Measurements from ENCODE around the gene GPC4. TPM values are rescaled to one million over a fixed set of nuclear protein-coding genes. Genes with fewer than 3 reads are reported as not detected.
"Not testable (repeated sequence)": the region's sequence is repeated elsewhere in the genome, so short reads cannot be mapped to it uniquely, and the experiment has no call there.

Gene GPC4
- polyA plus RNA-seq, 6 donors from 2014 or later = 0.25 to 1.3 (median 1.1) TPM; not detected in 1

- no peak overlapping the region for H3K4me3 Mint-ChIP-seq
- H3K4me1 Mint-ChIP-seq = no peaks in the 10 kb centered on the region
- H3K27ac Mint-ChIP-seq = no peak overlapping the region
- DNase-seq = no peak
- H3K27me3 Mint-ChIP-seq = no peaks in the 10 kb centered on the region
- no peak for ATAC-seq (ENCODE audit: low read depth in 2 of 2)
- H3K36me3 Mint-ChIP-seq = no peaks in the 10 kb centered on the region
- no peaks in the 10 kb centered on the region for H3K9me3 Mint-ChIP-seq
Measured at GRCh38 chrX:133337250-133337649, 78.0 kb downstream of the GPC4 start.

- ATAC-seq (ENCODE audit: low read depth in 2 of 2) (no peak), DNase-seq (no peak)
- no peak overlapping the region for H3K27ac Mint-ChIP-seq
- H3K4me3 Mint-ChIP-seq = no peak overlapping the region
- no peaks in the 10 kb centered on the region for H3K9me3 Mint-ChIP-seq
- no peaks in the 10 kb centered on the region for H3K36me3 Mint-ChIP-seq
- H3K4me1 Mint-ChIP-seq = no peaks in the 10 kb centered on the region
- no peaks in the 10 kb centered on the region for H3K27me3 Mint-ChIP-seq
Measured at GRCh38 chrX:133335027-133335426, 80.3 kb downstream of the GPC4 start.

- Mint-ChIP-seq H3K27me3 (no peaks in the 10 kb centered on the region), H3K4me3 (no peak overlapping the region), H3K4me1 (no peaks in the 10 kb centered on the region), H3K9me3 (no peaks in the 10 kb centered on the region), H3K36me3 (no peaks in the 10 kb centered on the region), H3K27ac (no peak overlapping the region)
- DNase-seq (no peak), ATAC-seq (ENCODE audit: low read depth in 2 of 2) (no peak)
Measured at GRCh38 chrX:133333154-133333750, 82.0 kb downstream of the GPC4 start.

DNA sequence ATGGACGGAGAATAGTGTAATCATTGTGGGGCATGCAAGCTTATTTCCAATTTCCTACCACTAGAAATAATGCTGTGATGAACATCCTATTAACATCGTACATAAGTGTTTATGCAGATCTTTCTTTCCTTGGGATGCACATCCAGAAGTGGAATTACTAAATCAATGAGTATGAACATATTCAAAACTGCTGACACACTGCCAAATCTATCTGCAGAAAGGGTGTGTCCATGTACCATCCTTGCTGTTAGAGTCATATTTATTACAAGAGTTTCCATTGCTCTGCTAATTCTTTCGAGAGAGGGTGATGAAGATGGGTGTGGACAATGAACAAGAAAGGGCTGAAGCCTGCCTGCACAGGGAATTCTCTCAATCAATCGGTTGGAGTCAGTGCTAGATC lies 82.6 kb downstream of the GPC4 start:
- H3K9me3 Mint-ChIP-seq = no peaks in the 10 kb centered on the region
- no peak for ATAC-seq (ENCODE audit: low read depth in 2 of 2)
- DNase-seq = no peak
- no peaks in the 10 kb centered on the region for H3K27me3 Mint-ChIP-seq
- no peaks in the 10 kb centered on the region for H3K4me1 Mint-ChIP-seq
- H3K4me3 Mint-ChIP-seq = no peak overlapping the region
- H3K36me3 Mint-ChIP-seq = no peaks in the 10 kb centered on the region
- no peak overlapping the region for H3K27ac Mint-ChIP-seq

DNA sequence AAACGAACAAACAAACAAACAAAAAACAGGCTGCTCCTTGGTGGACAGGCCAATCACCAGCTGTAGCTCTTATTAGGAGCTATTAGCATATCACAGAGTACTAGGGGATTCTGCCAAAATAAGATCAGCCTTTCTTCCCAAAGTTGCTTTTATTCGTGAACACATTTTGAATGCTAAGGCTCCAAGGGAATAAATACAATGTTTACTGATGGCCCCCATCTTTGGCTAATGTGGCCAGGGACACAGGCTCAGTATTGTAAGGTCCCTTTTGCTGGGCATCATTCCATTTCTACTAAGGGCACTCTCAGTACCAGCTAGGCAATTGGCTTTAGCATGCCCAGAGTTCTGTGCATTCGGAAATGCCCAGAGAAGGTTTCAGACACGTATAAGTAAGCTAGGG lies 84.3 kb downstream of the GPC4 start:
- H3K27ac Mint-ChIP-seq = no peak overlapping the region
- no peak overlapping the region for H3K4me3 Mint-ChIP-seq
- no peak for ATAC-seq (ENCODE audit: low read depth in 2 of 2)
- H3K27me3 Mint-ChIP-seq = no peaks in the 10 kb centered on the region
- H3K4me1 Mint-ChIP-seq = no peaks in the 10 kb centered on the region
- H3K36me3 Mint-ChIP-seq = no peaks in the 10 kb centered on the region
- no peaks in the 10 kb centered on the region for H3K9me3 Mint-ChIP-seq
- no peak for DNase-seq

GRCh38 chrX:133325422-133325821 lies 89.9 kb downstream of the GPC4 start:
- ATAC-seq (ENCODE audit: low read depth in 2 of 2) (no peak), DNase-seq (no peak)

GRCh38 chrX:133323431-133323830 lies 91.9 kb downstream of the GPC4 start:
- no peaks in the 10 kb centered on the region for H3K4me1 Mint-ChIP-seq
- no peak overlapping the region for H3K4me3 Mint-ChIP-seq
- ATAC-seq (ENCODE audit: low read depth in 2 of 2) (no peak), DNase-seq (no peak)
- peak overlapping the region in 1 of 6 donors; percentile 59 for H3K27ac Mint-ChIP-seq
- H3K27me3 Mint-ChIP-seq = no peaks in the 10 kb centered on the region
- no peaks in the 10 kb centered on the region for H3K9me3 Mint-ChIP-seq
- H3K36me3 Mint-ChIP-seq = no peaks in the 10 kb centered on the region

More at GRCh38 chrX:133325422-133325821, 89.9 kb downstream of the GPC4 start:
- no peaks in the 10 kb centered on the region for H3K4me1 Mint-ChIP-seq
- H3K9me3 Mint-ChIP-seq = no peaks in the 10 kb centered on the region
- no peak overlapping the region for H3K27ac Mint-ChIP-seq
- H3K27me3 Mint-ChIP-seq = no peaks in the 10 kb centered on the region
- H3K4me3 Mint-ChIP-seq = no peak overlapping the region
- no peaks in the 10 kb centered on the region for H3K36me3 Mint-ChIP-seq

GRCh38 chrX:133322269-133322668 lies 93.0 kb downstream of the GPC4 start:
- not testable (repeated sequence) for H3K4me3 Mint-ChIP-seq; DNase-seq; H3K27ac Mint-ChIP-seq; H3K27me3 Mint-ChIP-seq; H3K36me3 Mint-ChIP-seq; H3K9me3 Mint-ChIP-seq; ATAC-seq (ENCODE audit: low read depth in 2 of 2); H3K4me1 Mint-ChIP-seq

DNA sequence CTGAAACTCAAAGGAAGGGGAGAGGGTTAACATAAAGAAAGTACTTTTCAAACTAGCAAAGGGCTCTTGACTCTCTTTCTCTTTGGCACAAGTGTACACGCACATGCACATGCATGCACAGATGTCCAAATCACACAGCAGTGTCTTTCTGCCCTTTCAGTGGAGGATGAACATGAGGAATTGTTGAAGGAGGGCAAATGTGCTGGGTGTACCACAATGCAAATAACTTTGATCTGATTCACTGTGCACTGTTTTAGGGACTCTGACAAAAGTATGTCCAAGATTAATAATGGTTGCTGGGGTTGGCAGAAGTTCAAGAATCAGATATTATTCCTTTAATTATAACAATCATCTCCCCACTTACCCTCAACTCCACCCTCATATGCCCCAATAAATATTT lies 93.8 kb downstream of the GPC4 start:
- Mint-ChIP-seq H3K9me3 (no peaks in the 10 kb centered on the region), H3K27me3 (no peaks in the 10 kb centered on the region), H3K4me3 (no peak overlapping the region), H3K4me1 (no peaks in the 10 kb centered on the region), H3K27ac (no peak overlapping the region), H3K36me3 (no peaks in the 10 kb centered on the region)
- DNase-seq = no peak
- no peak for ATAC-seq (ENCODE audit: low read depth in 2 of 2)

DNA sequence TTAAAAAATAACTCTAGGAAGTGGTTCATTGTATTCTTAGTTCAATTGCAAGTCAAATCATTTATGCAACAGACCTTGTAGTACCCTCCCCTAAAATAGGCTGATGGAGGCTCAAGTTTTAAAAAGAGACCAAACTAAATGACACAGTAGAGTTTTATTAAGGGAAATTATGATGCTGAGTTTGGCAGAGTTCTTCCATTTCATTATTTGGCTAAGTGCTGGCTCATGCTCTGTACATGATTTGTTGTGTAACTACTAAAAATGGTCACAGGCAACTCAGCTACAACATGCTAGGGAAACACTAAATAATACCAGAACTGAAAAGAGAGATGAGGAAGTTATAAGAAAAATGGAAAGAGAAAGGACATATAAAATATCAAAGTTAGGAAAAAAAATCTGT lies 101.0 kb downstream of the GPC4 start:
- no peak for ATAC-seq (ENCODE audit: low read depth in 2 of 2)
- no peak for DNase-seq
- H3K9me3 Mint-ChIP-seq = no peaks in the 10 kb centered on the region
- H3K27ac Mint-ChIP-seq = no peak overlapping the region
- peaks cover 0 to 31% (median 9%) of the 10 kb centered on the region in 3 donors for H3K27me3 Mint-ChIP-seq
- no peaks in the 10 kb centered on the region for H3K4me1 Mint-ChIP-seq
- no peak overlapping the region for H3K4me3 Mint-ChIP-seq
- H3K36me3 Mint-ChIP-seq = no peaks in the 10 kb centered on the region

- no peak for DNase-seq
- Mint-ChIP-seq H3K27ac (no peak overlapping the region), H3K4me3 (no peak overlapping the region), H3K9me3 (peaks cover 0 to 4% (median 0%) of the 10 kb centered on the region in 7 donors), H3K4me1 (peaks cover 0 to 4% (median 0%) of the 10 kb centered on the region in 3 donors), H3K36me3 (no peaks in the 10 kb centered on the region), H3K27me3 (peaks cover 0 to 31% (median 9%) of the 10 kb centered on the region in 3 donors)
- ATAC-seq (ENCODE audit: low read depth in 2 of 2) = no peak
Measured at GRCh38 chrX:133308499-133308897, 106.8 kb downstream of the GPC4 start.

GRCh38 chrX:133307637-133308498 lies 107.4 kb downstream of the GPC4 start:
- DNase-seq = no peak
- no peak for ATAC-seq (ENCODE audit: low read depth in 2 of 2)
- Mint-ChIP-seq H3K36me3 (no peaks in the 10 kb centered on the region), H3K9me3 (peaks cover 0 to 4% (median 0%) of the 10 kb centered on the region in 7 donors), H3K27me3 (peaks cover 0 to 30% (median 9%) of the 10 kb centered on the region in 3 donors), H3K27ac (no peak overlapping the region), H3K4me3 (no peak overlapping the region), H3K4me1 (peaks cover 0 to 4% (median 0%) of the 10 kb centered on the region in 3 donors)

- no peak overlapping the region for H3K27ac Mint-ChIP-seq
- H3K4me3 Mint-ChIP-seq = no peak overlapping the region
- peaks cover 0 to 4% (median 0%) of the 10 kb centered on the region in 3 donors for H3K4me1 Mint-ChIP-seq
- no peak for DNase-seq
- no peak for ATAC-seq (ENCODE audit: low read depth in 2 of 2)
- peaks cover 0 to 4% (median 0%) of the 10 kb centered on the region in 7 donors for H3K9me3 Mint-ChIP-seq
- peaks cover 0 to 23% (median 9%) of the 10 kb centered on the region in 3 donors for H3K27me3 Mint-ChIP-seq
- H3K36me3 Mint-ChIP-seq = no peaks in the 10 kb centered on the region
Measured at GRCh38 chrX:133307094-133307493, 108.2 kb downstream of the GPC4 start.

DNA sequence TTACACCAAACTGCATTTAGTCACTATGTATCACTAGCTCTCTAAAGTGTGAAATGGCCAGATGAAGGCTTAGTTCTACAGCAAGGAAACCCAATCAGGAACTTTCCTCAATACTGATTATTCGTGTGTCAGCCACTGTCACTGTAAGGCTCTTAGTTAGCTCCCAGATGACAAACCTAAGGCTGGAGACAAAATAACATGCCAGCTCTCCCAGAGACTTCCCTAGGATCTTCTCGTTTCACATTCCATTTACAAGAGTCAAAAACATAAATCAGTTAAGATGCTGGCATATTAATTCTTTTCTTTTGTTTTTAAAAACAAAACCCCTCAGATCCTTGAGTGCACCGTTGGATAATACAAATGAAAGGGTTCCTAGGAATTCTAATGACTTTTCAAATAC lies 109.0 kb downstream of the GPC4 start:
- H3K9me3 Mint-ChIP-seq = peaks cover 0 to 4% (median 0%) of the 10 kb centered on the region in 7 donors
- no peak overlapping the region for H3K4me3 Mint-ChIP-seq
- no peak for ATAC-seq (ENCODE audit: low read depth in 2 of 2)

More for the DNA sequence above, 109.0 kb downstream of the GPC4 start:
- Mint-ChIP-seq H3K4me1 (peaks cover 0 to 4% (median 0%) of the 10 kb centered on the region in 3 donors), H3K36me3 (no peaks in the 10 kb centered on the region), H3K27me3 (peaks cover 0 to 15% (median under 1%) of the 10 kb centered on the region in 3 donors), H3K27ac (no peak overlapping the region)
- no peak for DNase-seq

Measured in naive B cell (primary cell).